HFFc6 (cell line): Measurements from ENCODE around the gene LRRC26. TPM values are rescaled to one million over a fixed set of nuclear protein-coding genes. Genes with fewer than 3 reads are reported as not detected.

Source experiments
- DNase-seq: peaks from one replicate; pipeline ENCODE4 v3.0.0-alpha.2; 2018
- H3K27ac Mint-ChIP-seq: 2 replicates; pipeline ENCODE4 v1.8.0; 2020; ENCODE audit warnings: mild to moderate bottlenecking, mixed read lengths
- H3K27me3 Mint-ChIP-seq: 2 replicates; pipeline ENCODE4 v1.8.0; 2021; ENCODE audit warnings: mild to moderate bottlenecking, moderate library complexity, mixed read lengths; ENCODE audit not compliant: insufficient read depth
- H3K36me3 Mint-ChIP-seq: 2 replicates; pipeline ENCODE4 v1.8.0; 2021; ENCODE audit warnings: low read depth, mixed read lengths
- H3K4me1 Mint-ChIP-seq: 2 replicates; pipeline ENCODE4 v1.8.0; 2020; ENCODE audit warnings: low read depth, mixed read lengths
- H3K4me3 Mint-ChIP-seq: 2 replicates; pipeline ENCODE4 v1.8.0; 2020; ENCODE audit warnings: mild to moderate bottlenecking, moderate library complexity, mixed read lengths
- H3K9me3 Mint-ChIP-seq: 2 replicates; pipeline ENCODE4 v1.8.0; 2020; ENCODE audit warnings: mild to moderate bottlenecking, mixed read lengths
- long read RNA-seq: library from polyadenylated mRNA; unstranded; transcript quantifications from one replicate; pipeline ENCODE4 v2.0.0, GENCODE V29; 2019
- total RNA-seq, 6 experiments: library from RNA; stranded (reverse); fragmentation: NEBNext Ultra II Directional; extraction: Animal tissue kit (Norgen Biotek cat#: 25700); gene quantifications; 2 replicates in 1 of 6; 3 replicates in 5 of 6; pipeline ENCODE4 v1.2.3, GENCODE V29; 2021
- TF ChIP-seq, protein P1 (sequence below): fragments of 200-600 bp; sonication (generic); IDR thresholded peaks from 2 replicates; pipeline ENCODE4 v1.5.0; 2021; ENCODE audit warnings: antibody characterized with exemption, mild to moderate bottlenecking

The LRRC26 gene
- total RNA-seq: not detected
- long read RNA-seq: 0 reads

GRCh38 chr9:137169896-137170358 lies at the start of gene LRRC26:
Gene LRRC26 (minus strand): TSS chr9:137170051. CDS start chr9:137169943, 108 bp downstream.
- TF ChIP-seq, protein P1, sequence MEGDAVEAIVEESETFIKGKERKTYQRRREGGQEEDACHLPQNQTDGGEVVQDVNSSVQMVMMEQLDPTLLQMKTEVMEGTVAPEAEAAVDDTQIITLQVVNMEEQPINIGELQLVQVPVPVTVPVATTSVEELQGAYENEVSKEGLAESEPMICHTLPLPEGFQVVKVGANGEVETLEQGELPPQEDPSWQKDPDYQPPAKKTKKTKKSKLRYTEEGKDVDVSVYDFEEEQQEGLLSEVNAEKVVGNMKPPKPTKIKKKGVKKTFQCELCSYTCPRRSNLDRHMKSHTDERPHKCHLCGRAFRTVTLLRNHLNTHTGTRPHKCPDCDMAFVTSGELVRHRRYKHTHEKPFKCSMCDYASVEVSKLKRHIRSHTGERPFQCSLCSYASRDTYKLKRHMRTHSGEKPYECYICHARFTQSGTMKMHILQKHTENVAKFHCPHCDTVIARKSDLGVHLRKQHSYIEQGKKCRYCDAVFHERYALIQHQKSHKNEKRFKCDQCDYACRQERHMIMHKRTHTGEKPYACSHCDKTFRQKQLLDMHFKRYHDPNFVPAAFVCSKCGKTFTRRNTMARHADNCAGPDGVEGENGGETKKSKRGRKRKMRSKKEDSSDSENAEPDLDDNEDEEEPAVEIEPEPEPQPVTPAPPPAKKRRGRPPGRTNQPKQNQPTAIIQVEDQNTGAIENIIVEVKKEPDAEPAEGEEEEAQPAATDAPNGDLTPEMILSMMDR: no peak
- H3K4me1 Mint-ChIP-seq: no peaks in the 10 kb centered on the region
- H3K4me3 Mint-ChIP-seq: no peak within 1 kb of the TSS
- H3K27me3 Mint-ChIP-seq: peaks cover 15% of the 10 kb centered on the region
- H3K27ac Mint-ChIP-seq: no peak within 1 kb of the TSS
- H3K9me3 Mint-ChIP-seq: no peaks in the 10 kb centered on the region
- H3K36me3 Mint-ChIP-seq: no peaks in the 10 kb centered on the region
- DNase-seq: no peak

GRCh38 chr9:137218754-137219271 lies 49.0 kb upstream of the LRRC26 start:
- no peak for DNase-seq
- TF ChIP-seq, protein P1: no peak
- no peaks in the 10 kb centered on the region for H3K9me3 Mint-ChIP-seq
- H3K4me1 Mint-ChIP-seq: peaks cover 5% of the 10 kb centered on the region; the same call in 1 of the 2 replicates
- peak overlapping the region; percentile 52; the same call in 1 of the 2 replicates for H3K27ac Mint-ChIP-seq
- no peaks in the 10 kb centered on the region for H3K36me3 Mint-ChIP-seq
- H3K27me3 Mint-ChIP-seq: no peaks in the 10 kb centered on the region; the same call in 1 of the 2 replicates
- no peak overlapping the region for H3K4me3 Mint-ChIP-seq

- H3K4me3 Mint-ChIP-seq: no peak overlapping the region
- H3K27me3 Mint-ChIP-seq: no peaks in the 10 kb centered on the region; the same call in 1 of the 2 replicates
- H3K27ac Mint-ChIP-seq: no peak overlapping the region
- TF ChIP-seq, protein P1: no peak
- no peak for DNase-seq
- peaks cover 5% of the 10 kb centered on the region; the same call in 1 of the 2 replicates for H3K4me1 Mint-ChIP-seq
- H3K9me3 Mint-ChIP-seq: no peaks in the 10 kb centered on the region
- no peaks in the 10 kb centered on the region for H3K36me3 Mint-ChIP-seq
Measured at GRCh38 chr9:137218212-137218753, 48.4 kb upstream of the LRRC26 start.

DNA sequence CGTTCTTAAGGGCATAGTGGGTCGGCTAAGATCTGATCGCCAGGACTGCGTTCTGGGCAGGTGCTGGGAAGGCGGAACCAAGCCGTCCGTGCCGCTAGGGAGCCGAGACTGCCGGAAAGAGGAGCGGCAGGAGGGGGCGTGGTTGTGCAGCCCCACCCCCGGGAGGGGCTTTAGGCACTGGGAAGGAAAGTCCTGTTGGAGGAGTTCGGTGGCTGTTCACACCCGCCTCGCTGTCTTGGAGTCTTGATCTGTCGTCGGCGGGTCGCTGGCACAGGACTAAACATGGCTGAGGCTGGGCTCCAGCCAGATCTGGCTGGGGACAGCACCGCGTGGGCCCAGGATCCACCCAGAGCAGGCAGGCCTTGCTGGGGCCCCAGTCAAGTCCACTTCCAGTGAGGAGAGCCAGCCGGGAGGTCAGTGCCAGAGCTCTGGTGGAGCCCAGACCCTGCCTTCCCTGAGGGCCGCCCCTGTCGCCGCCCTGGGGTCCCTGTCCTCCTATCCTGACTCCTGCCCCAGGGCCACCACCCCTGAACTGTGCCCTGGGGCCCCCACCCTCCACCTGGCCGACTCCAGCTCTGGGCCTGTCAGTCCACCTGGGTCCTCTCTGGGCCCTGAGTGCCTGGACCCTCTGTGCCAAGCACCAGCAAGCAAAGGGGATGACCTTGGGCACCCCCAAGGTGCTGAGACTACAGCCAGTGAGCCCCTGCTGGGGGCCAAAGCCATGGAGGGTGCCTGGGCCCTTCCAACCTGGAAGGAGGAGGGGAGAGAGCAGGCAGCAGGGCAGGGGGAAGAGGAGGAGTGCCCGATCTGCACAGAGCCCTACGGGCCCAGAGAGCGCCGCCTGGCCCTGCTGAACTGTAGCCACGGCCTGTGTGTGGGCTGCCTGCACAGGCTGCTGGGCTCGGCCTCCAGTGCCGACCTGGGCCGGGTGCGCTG lies 47.7 kb upstream of the LRRC26 start:
- DNase-seq: no peak
- H3K4me3 Mint-ChIP-seq: no peak overlapping the region
- H3K9me3 Mint-ChIP-seq: no peaks in the 10 kb centered on the region

More for the DNA sequence above, 47.7 kb upstream of the LRRC26 start:
- Mint-ChIP-seq H3K27ac (no peak overlapping the region), H3K36me3 (no peaks in the 10 kb centered on the region), H3K4me1 (peaks cover 5% of the 10 kb centered on the region; the same call in 1 of the 2 replicates), H3K27me3 (no peaks in the 10 kb centered on the region)
- TF ChIP-seq, protein P1: no peak
